GM06990 (cell line): ENCODE measurements around the gene TSPAN6.
A peak's percentile ranks its signal among the peaks of the same experiment; 100 is the strongest.

Experiments used
- DNase-seq: peaks from one replicate; pipeline ENCODE4 v3.0.0-alpha.2; 2011; ENCODE audit not compliant: insufficient read length; ENCODE audit errors: extremely low read depth
- H3K27me3 ChIP-seq: replicated peaks from 2 replicates; pipeline ENCODE4 v1.6.0; 2011; ENCODE audit warnings: low read length; ENCODE audit not compliant: control insufficient read depth, insufficient read depth
- H3K36me3 ChIP-seq: 2 replicates; pipeline ENCODE4 v1.5.1; 2011; ENCODE audit warnings: low read length; ENCODE audit not compliant: control insufficient read depth, insufficient read depth
- H3K4me3 ChIP-seq: replicated peaks from 2 replicates; pipeline ENCODE4 v1.5.1; 2011; ENCODE audit warnings: low read depth, mild to moderate bottlenecking, control low read depth, low read length
- CTCF ChIP-seq: IDR thresholded peaks from 2 replicates; pipeline ENCODE4 v1.5.1; 2011; ENCODE audit warnings: low read length, control low read depth, mild to moderate bottlenecking, inconsistent platforms; ENCODE audit not compliant: insufficient read depth, poor library complexity, severe bottlenecking

The TSPAN6 gene

GRCh38 chrX:100636321-100636991 lies at the start of gene TSPAN6:
TSPAN6 (minus strand) TSS chrX:100636806; CDS start chrX:100636694, 112 bp downstream.
- H3K4me3 ChIP-seq: no peak within 1 kb of the TSS
- no peaks in the 10 kb centered on the region for H3K27me3 ChIP-seq
- H3K36me3 ChIP-seq: no peaks in the 10 kb centered on the region
- peak; percentile 44 for TF ChIP-seq CTCF
- peak; percentile 44 for DNase-seq

GRCh38 chrX:100685997-100686305 lies 49.3 kb upstream of the TSPAN6 start:
- DNase-seq: no peak
- no peak for TF ChIP-seq CTCF
- H3K36me3 ChIP-seq: no peaks in the 10 kb centered on the region
- H3K27me3 ChIP-seq: no peaks in the 10 kb centered on the region
- no peak overlapping the region for H3K4me3 ChIP-seq

- Histone ChIP-seq H3K27me3 (no peaks in the 10 kb centered on the region), H3K4me3 (no peak overlapping the region), H3K36me3 (no peaks in the 10 kb centered on the region)
- TF ChIP-seq CTCF: peak; percentile 87
- DNase-seq: peak; percentile 36
Measured at GRCh38 chrX:100685284-100685996, 48.8 kb upstream of the TSPAN6 start.

GRCh38 chrX:100682939-100683338 lies 46.3 kb upstream of the TSPAN6 start:
- H3K4me3 ChIP-seq: no peak overlapping the region
- no peaks in the 10 kb centered on the region for H3K36me3 ChIP-seq
- DNase-seq: no peak
- no peak for TF ChIP-seq CTCF
- no peaks in the 10 kb centered on the region for H3K27me3 ChIP-seq

GRCh38 chrX:100681599-100681998 lies 45.0 kb upstream of the TSPAN6 start:
- TF ChIP-seq CTCF: no peak
- Histone ChIP-seq H3K4me3 (no peak overlapping the region), H3K36me3 (no peaks in the 10 kb centered on the region), H3K27me3 (no peaks in the 10 kb centered on the region)
- no peak for DNase-seq
